ENCODE data around the gene POLR2L.
A peak's percentile ranks its signal among the peaks of the same experiment; 100 is the strongest.

The POLR2L gene

GRCh38 chr11:828506-829175 lies 13.7 kb downstream of the POLR2L start:
- no peak for DNase-seq

- DNase-seq: no peak
These were observed 14.5 kb downstream of the POLR2L start, which contains the start of gene CRACR2B for GRCh38 chr11:827897-828192. TSS of gene CRACR2B (plus strand) at chr11:827919. CDS start at chr11:828608, 689 bp downstream.

- DNase-seq: no peak
These were observed 15.0 kb downstream of the POLR2L start for GRCh38 chr11:827146-827896.

- no peak for DNase-seq
These were observed 15.5 kb downstream of the POLR2L start for GRCh38 chr11:826836-827145.

GRCh38 chr11:826227-826621 lies 16.1 kb downstream of the POLR2L start:
- DNase-seq: no peak

DNA sequence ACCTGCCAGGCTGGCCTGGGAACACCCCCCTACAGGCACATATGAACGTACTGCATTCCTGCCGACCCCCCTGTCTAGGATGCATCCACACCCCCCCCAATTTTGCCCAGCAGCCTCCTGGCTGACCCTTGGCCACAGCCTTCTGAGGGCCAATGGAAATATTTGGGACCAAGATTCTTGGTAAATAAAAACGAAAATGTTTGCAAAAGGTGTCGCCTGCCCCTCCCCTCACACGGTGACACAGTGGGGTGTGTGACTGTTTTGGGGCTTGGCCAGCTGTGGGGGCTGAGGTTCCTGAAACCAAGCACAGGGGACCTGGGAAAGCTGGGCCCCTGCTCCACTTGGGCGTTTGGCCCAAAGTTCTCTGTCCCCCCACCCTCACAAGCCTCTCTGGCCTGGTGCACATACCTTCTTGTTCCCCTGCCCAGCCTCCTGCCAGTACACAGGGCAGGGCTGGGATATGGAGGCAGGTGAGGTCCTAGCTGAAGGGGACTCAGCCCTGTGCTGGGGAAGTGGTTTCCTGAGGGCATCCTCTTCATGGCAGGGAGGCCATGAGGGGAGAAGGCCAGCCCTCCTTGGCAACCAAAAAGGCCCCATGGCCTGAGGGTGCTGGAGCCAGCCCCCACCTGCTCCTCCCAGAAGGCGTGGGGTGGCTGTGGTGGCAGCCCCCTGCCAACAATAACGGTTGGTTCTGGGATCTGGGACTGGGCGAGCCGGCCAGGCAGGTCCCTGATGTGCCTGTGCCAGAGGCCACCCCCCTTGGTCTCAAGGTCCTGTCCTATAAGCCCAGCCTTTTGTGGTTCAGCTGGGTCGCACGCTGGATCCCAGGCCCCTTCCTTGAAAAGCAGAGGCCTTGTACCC lies 16.7 kb downstream of the POLR2L start:
- DNase-seq: no peak

GRCh38 chr11:824942-825341 lies 17.4 kb downstream of the POLR2L start:
- no peak for DNase-seq

- peak in 19 of 51 donors; percentile 16 to 63 (median 38) for DNase-seq
These were observed 17.9 kb downstream of the POLR2L start for GRCh38 chr11:824292-824880.

- no peak for DNase-seq
These were observed 18.7 kb downstream of the POLR2L start for GRCh38 chr11:823441-824291.

DNA sequence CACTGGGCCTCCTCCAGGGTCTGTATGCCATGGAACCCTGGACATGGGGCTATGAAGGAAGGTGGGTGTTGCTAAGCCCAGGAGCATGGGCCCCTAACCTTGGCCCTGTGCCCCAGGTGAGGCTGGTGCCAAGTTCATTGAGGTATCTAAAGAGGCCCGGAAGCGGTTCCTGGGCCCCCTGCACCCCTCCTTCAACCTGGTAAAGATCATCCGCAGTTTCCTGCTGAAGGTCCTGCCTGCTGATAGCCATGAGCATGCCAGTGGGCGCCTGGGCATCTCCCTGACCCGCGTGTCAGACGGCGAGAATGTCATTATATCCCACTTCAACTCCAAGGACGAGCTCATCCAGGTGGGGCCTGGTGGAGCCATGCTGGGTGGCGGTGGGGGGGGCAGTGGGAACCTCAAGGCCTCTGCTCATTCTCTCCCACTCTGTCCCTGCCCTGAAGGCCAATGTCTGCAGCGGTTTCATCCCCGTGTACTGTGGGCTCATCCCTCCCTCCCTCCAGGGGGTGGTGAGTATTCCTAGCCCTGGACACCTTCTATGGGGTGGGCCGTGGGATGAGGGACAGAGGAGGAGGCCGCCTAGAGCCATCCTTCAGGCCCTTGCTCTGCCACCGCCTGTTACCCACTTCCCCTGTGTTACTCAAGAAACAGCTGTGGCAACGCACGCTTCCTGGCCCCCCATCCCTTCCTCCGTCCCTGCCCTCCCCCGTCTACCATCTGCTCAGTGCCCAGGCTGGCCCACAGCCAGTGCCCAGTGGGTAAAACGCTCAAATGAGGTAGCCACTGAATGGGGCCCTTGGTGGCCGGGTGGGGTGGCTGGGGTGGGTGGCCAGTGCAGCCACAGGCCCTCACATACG lies 20.6 kb downstream of the POLR2L start:
- peak in 9 of 51 donors; percentile 12 to 46 (median 20) for DNase-seq

GRCh38 chr11:820655-821511 lies 21.4 kb downstream of the POLR2L start:
- DNase-seq: peak in 16 of 51 donors; percentile 19 to 82 (median 52)

DNA sequence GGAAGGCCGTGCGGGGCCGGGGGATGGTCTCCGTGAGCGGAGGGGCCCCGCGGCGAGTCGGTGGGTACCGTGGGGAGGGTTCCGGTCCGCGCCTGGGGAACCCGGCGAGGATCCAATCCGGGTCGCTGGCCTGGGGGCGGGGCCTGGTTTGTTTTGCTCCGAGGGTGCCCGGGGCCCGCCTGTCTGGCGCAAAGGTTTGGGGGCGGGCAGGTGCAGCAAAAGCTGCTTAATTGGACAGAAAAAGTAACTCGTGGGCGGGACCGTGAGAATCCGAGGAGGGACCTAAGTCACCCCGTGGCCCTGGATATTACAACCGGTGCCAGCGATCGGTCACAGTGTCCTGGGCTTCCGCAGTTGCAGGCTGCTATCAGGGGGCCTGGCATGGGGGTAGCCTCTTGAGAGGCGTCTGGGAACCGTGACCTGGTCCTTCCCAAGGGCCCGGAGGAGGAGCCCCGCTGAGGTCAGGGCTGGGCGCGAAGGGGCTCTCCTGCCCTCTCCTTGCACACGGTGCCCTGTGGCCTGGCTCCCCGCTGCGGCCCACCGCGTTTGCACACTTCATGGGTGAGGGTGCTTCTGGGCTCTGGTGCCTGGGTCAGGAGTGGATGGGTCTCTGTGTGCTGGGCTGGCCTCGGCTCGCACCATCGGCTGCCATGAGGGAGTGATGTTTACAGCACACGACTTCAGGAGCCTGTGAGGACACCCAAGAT lies 22.2 kb downstream of the POLR2L start:
- DNase-seq: peak in 37 of 51 donors; percentile 22 to 75 (median 58)

GRCh38 chr11:819129-819931 lies 23.0 kb downstream of the POLR2L start:
- DNase-seq: peak in 50 of 51 donors; percentile 32 to 95 (median 84)

DNA sequence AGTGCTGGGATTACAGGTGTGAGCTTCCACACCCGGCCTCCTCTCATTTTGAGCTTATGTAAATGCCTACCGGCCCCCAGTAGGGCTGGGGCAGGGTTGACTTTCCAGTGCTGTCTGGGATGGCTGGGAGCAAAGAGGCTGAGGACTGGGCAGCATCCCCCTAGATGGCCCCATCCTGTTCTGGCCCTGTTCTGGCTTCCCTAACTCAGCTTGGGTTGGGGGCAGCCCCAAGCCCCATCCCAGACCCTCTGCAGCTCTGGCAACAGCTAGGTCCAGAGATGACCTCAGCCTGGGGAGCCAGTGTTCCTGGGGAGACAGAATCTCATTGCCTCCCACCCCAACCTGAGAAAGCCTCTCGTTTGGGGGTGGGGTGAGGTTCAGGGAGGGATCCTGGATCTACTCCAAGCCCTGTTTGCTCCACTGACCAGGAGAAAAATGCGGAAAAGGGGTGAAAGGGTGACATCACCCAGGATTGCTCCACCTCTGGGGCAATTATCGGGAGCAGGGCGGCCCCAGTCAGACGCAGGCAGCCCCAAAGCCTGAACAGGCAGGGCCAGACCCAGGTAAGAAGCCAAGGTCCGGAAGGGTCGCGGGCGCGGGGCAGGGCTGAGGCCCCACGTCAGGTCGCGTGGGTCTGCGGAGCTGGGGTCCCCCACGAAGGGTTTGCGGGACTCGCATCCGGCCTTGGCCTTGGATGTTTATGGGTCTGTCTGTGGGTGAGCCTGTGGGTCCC lies 23.8 kb downstream of the POLR2L start, which contains the start of gene PNPLA2:
Gene PNPLA2 (plus strand): TSS at position 519 of the 733 bp plus-strand sequence. CDS start 805 bp downstream, outside the sequence.
- DNase-seq: no peak

- no peak for DNase-seq
These were observed 25.9 kb downstream of the POLR2L start for GRCh38 chr11:816433-816779.

DNA sequence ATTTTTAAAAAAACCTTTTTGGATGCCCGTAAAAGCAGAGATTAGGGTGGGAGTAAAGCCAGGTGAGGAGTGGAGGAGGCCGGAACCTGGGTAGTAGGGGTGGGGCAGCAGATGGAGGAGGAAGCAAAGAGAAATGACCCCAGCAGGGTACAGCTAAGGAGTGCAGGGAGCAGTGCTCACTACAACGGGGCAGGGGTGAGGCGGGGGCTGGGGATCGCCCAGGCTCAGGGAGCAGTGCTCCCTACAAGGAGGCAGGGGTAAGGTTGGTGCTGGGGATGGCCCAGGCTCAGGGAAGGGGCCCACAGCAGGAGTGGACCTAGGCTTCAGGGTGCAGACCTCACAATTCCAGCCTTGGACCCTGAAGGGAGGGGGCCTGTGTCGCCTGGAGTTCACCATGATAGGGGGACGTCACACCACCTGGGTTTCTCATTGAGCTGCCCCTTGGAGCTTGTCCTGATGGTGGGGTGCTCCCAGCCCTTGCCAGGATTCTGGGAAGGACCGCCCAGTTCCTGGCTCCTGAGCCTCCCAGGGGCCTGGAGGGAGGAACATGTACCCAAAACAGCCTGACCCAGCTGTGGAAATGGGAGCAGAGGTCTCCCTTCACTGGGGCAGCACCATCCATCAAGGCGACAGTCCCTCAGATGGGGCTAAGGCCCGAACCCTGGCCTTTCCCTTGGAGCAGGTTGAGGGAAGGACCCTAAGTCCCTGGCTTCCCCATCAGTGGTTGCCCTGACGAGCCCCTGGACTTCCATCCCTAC lies 26.5 kb downstream of the POLR2L start:
- no peak for DNase-seq

Measured in hypothalamus (tissue), 51 donors.